A673 (cell line): ENCODE results near the gene TMEM72. TPM values are rescaled to one million over a fixed set of nuclear protein-coding genes. Genes with fewer than 3 reads are reported as not detected.

Experiments
- BruUV-seq: library from RNA; stranded (reverse); fragments of 400-500 nt; replicated peaks from 2 replicates; lab custom pipeline; 2021; lab: Mats Ljungman, UMichigan
- CTCF ChIA-PET: fragments of 300-600 bp; sonication (Branson Sonifier 250); formaldehyde crosslinking; loops from one replicate; lab custom pipeline; 2022; ENCODE audit warnings: antibody characterized with exemption; lab: Charles Lee
- POLR2A ChIA-PET: fragments of 300-600 bp; sonication (Branson Sonifier 250); formaldehyde crosslinking; loops from one replicate; lab custom pipeline; 2022; ENCODE audit warnings: antibody characterized with exemption; ENCODE audit not compliant: low non-redundant PET; lab: Charles Lee
- DNase-seq: peaks from one replicate; pipeline ENCODE4 v3.0.0-alpha.2; 2015; ENCODE audit warnings: low spot score
- H3K27ac ChIP-seq: fragments of 200-600 bp; sonication (generic); 2 replicates; pipeline ENCODE4 v1.5.1; 2016; ENCODE audit warnings: mixed run types, low read depth, mild to moderate bottlenecking, mixed read lengths, antibody characterized with exemption, low read length; ENCODE audit not compliant: poor library complexity, severe bottlenecking
- H3K27me3 ChIP-seq: fragments of 200-600 bp; sonication (generic); replicated peaks from 2 replicates; pipeline ENCODE4 v1.6.1; 2017; ENCODE audit warnings: mixed run types, low read depth, mild to moderate bottlenecking, mixed read lengths, antibody characterized with exemption, low read length; ENCODE audit not compliant: insufficient read depth, poor library complexity
- H3K36me3 ChIP-seq: fragments of 200-600 bp; sonication (generic); 2 replicates; pipeline ENCODE4 v1.6.1; 2016; ENCODE audit warnings: mixed run types, mild to moderate bottlenecking, mixed read lengths, antibody characterized with exemption, low read length; ENCODE audit not compliant: insufficient read depth, poor library complexity, severe bottlenecking
- H3K4me1 ChIP-seq: fragments of 200-600 bp; sonication (generic); 2 replicates; pipeline ENCODE4 v1.6.1; 2017; ENCODE audit warnings: mixed run types, mild to moderate bottlenecking, mixed read lengths, antibody characterized with exemption, low read length; ENCODE audit not compliant: insufficient read depth, poor library complexity, severe bottlenecking
- H3K4me3 ChIP-seq: fragments of 200-600 bp; sonication (generic); 2 replicates; pipeline ENCODE4 v1.5.1; 2016; ENCODE audit warnings: low read depth, mixed run types, mild to moderate bottlenecking, mixed read lengths, low read length; ENCODE audit not compliant: poor library complexity, severe bottlenecking
- H3K9me3 ChIP-seq: fragments of 200-600 bp; sonication (generic); 2 replicates; pipeline ENCODE4 v1.6.1; 2016; ENCODE audit warnings: mixed run types, low read depth, mild to moderate bottlenecking, mixed read lengths, antibody characterized with exemption, low read length; ENCODE audit not compliant: poor library complexity, severe bottlenecking
- EZH2 ChIP-seq: fragments of 200-600 bp; sonication (generic); IDR thresholded peaks from 2 replicates; pipeline ENCODE4 v1.6.1; 2017; ENCODE audit warnings: borderline replicate concordance, low read depth, mild to moderate bottlenecking, mixed read lengths, antibody characterized with exemption, low read length; ENCODE audit not compliant: poor library complexity, severe bottlenecking
- intact Hi-C: fragments of 100-400 bp; cut with micrococcal nuclease; formaldehyde crosslinking; loops from one replicate; pipeline ENCODE4 v1.10.0; 2022; ENCODE audit not compliant: unreplicated experiment
- total RNA-seq: library from RNA; stranded (reverse); gene quantifications from 2 replicates; pipeline ENCODE4 v1.2.3, GENCODE V29; 2021
- TF ChIP-seq, protein P1 (sequence below): fragments of 300-800, 200-600 bp; sonication (generic); conservative IDR thresholded peaks from 2 replicates; pipeline ENCODE4 v1.5.1; 2017; ENCODE audit warnings: low read depth, mild to moderate bottlenecking, antibody characterized with exemption, low read length, moderate library complexity, mixed read lengths

TMEM72 gene
- total RNA-seq, 1 experiment from 2014 or later = 0.80 TPM

DNA sequence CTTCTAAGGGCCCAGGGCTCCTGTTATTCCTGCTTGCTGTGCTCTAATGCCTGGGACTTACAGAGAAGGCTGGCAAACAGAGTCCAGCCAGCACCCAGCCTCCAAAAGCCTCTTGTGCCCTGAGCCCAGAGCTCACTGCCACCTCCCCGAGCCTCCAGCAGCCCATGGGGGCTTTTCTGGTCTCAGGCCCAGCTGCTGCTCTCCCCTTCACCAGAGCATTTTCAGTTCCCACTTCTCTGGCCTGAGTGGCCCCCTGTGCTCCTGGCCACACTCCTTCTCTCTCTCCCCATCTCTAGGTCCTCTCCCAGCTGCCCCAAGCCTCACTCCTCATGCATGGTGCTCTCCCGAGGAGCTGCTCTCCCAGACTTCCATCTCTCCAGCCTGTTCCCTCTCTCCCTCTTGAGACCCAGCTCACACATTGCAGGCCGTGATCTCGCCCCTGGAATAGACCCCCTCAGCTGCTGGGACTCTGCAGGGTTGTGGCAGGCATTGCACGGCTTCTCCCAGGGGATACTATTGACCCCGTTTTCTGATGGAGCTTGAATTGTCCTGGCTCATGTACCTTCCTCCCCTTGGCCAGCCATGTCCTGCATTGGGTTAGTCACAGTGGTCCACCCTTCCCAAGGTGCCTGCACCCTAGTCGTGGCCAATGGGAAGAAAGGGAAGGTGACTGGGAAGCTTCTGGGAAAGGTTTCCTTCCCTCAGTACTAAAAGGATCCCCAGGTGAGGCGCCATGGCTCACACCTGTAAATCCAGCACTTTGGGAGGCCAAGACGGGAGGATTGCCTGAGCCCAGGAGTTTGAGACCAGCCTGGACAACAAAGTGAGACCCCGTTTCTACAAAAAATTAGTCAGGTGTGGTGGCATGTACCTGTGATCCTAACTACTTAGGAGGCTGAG is 39.4 kb downstream of the TMEM72 start:
- Histone ChIP-seq H3K27me3 (no peaks in the 10 kb centered on the region), H3K9me3 (no peaks in the 10 kb centered on the region), H3K4me3 (no peak overlapping the region), H3K27ac (no peak overlapping the region), H3K4me1 (peaks cover 8% of the 10 kb centered on the region), H3K36me3 (no peaks in the 10 kb centered on the region)
- CTCF ChIA-PET = no interaction called here
- intact Hi-C loops = no loop called here
- POLR2A ChIA-PET = no interaction called here
- DNase-seq = no peak
- no peak for TF ChIP-seq EZH2
- no TSS peak for BruUV-seq

DNA sequence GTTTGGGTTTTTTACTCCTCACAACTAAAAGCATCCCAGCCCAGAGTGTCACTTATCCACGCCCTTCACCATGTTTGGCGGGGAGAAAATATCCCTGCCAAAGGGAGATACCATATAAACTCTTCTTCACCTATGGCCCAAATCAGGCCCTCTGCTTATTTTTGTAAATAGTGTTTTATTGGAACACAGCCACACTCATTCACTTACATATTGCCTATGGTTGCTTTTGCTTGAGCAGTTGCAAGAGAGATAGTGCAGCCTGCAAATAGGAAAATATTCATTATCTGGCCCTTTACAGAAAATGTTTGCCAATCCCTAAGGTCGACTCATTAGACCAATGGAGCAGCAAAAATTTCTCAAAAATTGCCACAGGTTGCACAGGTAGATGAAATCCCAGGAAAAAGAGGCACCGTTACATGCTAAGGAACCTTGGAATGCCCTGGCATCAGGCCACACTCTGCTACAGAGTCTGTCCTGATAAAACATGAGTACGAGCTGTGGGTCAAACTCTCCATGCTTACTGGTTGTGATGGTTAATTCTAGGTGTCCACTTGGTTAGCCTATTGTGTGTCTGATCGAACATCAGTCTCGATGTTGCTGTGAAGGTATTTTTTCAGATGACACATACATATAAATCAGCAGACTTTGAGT is 40.6 kb downstream of the TMEM72 start:
- Histone ChIP-seq H3K36me3 (no peaks in the 10 kb centered on the region), H3K9me3 (no peaks in the 10 kb centered on the region), H3K4me1 (peaks cover 8% of the 10 kb centered on the region), H3K27me3 (no peaks in the 10 kb centered on the region), H3K4me3 (no peak overlapping the region), H3K27ac (no peak overlapping the region)
- intact Hi-C loops = no loop called here
- BruUV-seq = no TSS peak
- TF ChIP-seq EZH2 = no peak
- TF ChIP-seq, protein P1, sequence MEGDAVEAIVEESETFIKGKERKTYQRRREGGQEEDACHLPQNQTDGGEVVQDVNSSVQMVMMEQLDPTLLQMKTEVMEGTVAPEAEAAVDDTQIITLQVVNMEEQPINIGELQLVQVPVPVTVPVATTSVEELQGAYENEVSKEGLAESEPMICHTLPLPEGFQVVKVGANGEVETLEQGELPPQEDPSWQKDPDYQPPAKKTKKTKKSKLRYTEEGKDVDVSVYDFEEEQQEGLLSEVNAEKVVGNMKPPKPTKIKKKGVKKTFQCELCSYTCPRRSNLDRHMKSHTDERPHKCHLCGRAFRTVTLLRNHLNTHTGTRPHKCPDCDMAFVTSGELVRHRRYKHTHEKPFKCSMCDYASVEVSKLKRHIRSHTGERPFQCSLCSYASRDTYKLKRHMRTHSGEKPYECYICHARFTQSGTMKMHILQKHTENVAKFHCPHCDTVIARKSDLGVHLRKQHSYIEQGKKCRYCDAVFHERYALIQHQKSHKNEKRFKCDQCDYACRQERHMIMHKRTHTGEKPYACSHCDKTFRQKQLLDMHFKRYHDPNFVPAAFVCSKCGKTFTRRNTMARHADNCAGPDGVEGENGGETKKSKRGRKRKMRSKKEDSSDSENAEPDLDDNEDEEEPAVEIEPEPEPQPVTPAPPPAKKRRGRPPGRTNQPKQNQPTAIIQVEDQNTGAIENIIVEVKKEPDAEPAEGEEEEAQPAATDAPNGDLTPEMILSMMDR = no peak
- DNase-seq = no peak
- ChIA-PET CTCF (no interaction called here), POLR2A (no interaction called here)

DNA sequence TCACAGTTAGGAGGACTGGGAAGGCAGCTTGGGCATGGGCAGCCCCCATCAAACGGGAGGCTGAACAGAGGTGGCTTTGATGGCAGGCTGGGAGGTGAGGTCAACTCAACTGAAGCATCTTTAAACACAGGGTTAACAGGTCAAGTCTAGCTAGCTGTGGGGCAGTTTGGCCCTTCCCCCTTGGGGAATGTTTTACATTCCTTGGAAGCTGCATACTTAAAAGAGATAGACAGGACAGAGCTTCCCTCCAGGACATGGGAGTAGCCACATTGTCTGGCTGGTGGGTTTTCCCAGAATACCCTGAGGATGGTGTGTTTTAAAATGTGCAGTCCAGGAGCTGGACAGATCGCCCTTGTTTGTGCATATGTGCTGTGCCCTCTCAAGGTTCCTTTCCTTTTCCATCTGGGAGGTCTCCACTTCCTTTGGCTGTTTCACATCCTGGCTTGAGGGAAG is 41.7 kb downstream of the TMEM72 start:
- no peaks in the 10 kb centered on the region for H3K36me3 ChIP-seq
- no peak overlapping the region for H3K27ac ChIP-seq
- ChIA-PET CTCF (no interaction called here), POLR2A (no interaction called here)
- intact Hi-C loops = no loop called here
- BruUV-seq = no TSS peak
- H3K9me3 ChIP-seq = no peaks in the 10 kb centered on the region
- no peak for DNase-seq
- H3K4me1 ChIP-seq = peaks cover 8% of the 10 kb centered on the region
- no peak overlapping the region for H3K4me3 ChIP-seq
- TF ChIP-seq, protein P1 = no peak
- no peak for TF ChIP-seq EZH2
- no peaks in the 10 kb centered on the region for H3K27me3 ChIP-seq
